ENCODE data around the gene DGUOK.
"Not testable (repeated sequence)": the region's sequence is repeated elsewhere in the genome, so short reads cannot be mapped to it uniquely, and the experiment has no call there.

DGUOK gene

GRCh38 chr2:73921581-73921980 is 5.1 kb upstream of the DGUOK start:
- DNase-seq (ENCODE audit: low spot score) = no peak

DNA sequence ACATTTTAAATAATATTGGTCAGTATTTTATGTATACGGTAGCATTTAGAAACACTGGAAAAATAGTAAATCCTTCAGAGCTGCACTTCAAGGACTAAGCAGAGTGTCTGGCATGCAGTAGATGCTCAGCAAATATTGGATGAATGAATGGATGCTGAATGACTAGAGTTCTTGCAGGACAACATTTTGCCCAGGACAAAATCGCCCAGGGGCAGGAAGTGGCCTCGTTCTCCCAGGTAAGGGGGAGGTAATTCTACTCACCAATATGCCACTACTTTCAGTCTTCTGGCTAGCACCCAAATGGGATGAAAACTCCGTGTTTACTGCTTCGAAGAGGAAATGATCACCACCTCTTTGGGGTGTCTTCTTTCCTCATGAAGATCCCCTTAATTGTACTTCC is 4.0 kb upstream of the DGUOK start:
- no peak for DNase-seq (ENCODE audit: low spot score)

DNA sequence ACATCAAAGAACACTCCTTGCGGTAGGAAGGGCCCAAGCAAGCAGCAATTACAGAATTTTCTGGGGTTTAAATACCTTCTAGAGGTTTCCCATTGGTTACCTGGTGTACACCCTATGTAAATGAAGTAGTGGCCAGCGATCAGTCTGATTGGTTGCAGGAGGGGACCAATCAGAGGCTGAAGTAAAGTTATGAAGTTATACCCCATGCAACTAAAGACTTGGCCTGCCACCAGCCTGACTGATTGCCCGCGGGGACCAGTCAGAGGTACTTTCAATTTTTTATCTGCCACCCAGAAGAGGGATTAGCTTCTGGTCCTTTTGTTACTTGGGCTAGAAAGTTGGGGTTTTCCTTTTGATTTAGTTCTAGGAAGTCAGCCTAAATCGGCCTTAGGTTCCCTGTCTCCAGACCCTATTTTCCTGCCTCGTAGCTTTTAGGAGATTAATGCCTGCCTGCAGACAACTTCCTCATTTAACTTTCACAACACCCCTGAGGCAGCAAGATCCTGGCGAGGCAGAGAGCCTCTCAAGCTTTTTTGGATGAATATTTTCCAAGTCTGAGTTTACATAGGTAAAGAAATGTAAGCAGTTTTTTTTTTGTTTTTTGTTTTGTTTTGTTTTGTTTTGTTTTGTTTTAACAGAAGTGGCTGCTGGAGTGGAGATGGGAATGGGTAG is 1.5 kb upstream of the DGUOK start:
- DNase-seq (ENCODE audit: low spot score) = no peak

DNA sequence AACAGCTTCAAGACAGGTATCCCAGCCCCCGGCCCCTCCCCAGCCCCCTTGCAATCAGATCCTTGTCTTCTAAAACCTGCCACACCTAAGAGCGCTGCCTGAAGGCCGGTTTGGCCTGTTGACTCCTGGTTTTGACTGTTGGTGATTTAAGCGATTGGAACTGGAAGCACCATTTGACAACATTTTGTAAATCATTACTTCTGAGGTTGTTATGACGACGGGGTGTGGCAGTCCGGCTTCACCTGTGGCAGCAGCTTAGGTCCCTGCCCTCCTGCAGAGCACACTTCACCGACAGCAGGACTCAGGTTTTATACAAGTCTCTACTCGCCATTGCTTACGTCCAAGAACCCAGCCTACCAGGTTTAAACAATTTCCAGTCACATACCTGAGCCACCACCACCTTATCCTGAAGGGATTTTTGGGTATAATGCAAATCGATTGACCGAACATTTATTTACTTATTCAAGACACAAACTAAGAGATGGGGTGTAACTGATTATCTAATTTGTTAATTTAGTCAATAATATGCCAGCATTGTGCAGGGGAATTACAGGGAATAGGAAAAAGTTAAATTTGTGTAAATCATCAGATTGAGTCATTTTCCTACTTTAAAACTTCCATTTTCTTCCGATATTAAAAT is 707 bp upstream of the DGUOK start:
- DNase-seq (ENCODE audit: low spot score) = no peak

DNA sequence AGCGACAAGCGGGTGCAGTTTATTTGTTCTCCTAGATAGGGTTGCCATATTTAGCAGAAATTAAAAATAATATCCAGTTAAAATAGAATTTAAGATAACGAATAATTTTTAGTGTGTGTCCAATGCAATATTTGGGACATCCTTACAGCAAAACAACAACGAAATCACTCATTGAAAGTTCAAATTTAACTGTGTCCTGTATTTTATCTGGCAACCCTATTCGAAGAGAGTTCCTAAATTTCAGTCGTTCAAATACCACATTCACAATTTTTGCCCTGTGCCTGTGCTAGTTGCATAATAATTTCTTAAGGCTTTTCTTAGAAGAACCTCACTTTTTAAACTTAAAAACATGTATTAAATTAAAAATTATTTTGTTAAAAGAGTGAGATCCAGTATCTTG is 664 bp downstream of the DGUOK start:
- DNase-seq (ENCODE audit: low spot score) = no peak

- DNase-seq (ENCODE audit: low spot score) = no peak
Measured at GRCh38 chr2:73928963-73929347, 2.3 kb downstream of the DGUOK start.

DNA sequence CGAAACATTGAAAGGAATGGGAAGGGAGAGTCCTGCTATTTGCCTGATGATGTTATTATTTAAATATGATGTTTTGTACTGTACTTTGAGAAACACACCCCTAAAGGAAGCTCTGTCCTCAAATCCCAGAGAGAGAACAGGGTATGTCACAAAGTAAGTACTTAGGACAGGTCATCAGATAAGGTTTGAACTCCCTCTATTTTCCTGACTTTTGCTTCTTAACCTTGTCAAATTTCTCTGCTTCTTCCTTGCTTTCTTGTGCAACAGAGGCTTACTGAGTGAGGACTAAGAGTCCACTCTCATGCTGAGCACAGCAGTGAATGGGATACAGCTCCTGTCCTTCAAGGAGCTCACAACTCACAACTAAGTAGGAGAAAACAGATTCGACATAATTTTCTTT is 3.7 kb downstream of the DGUOK start:
- no peak for DNase-seq (ENCODE audit: low spot score)

GRCh38 chr2:73931531-73932500 is 5.1 kb downstream of the DGUOK start:
- DNase-seq (ENCODE audit: low spot score) = peak; percentile 32

- DNase-seq (ENCODE audit: low spot score) = no peak
Measured at GRCh38 chr2:73933194-73933593, 6.5 kb downstream of the DGUOK start.

DNA sequence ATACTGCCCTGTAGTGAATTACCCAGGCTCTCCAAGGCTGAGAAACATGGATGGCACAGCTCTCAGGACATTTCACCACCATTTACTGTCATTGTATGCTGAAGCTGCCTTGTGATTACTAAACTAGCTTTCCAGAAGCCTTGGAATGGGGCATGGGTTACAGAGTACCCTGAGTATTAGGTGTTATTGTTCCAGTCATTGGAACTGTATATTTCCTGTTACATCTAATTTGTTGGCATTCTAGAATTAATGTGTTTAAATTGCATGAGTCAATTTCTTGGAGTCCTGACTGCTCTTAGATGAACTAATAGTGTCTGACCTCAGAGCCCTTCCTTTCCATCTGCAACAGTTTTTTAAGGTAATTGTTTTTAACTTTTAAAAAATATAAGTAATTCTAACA is 9.0 kb downstream of the DGUOK start:
- DNase-seq (ENCODE audit: low spot score) = no peak

DNA sequence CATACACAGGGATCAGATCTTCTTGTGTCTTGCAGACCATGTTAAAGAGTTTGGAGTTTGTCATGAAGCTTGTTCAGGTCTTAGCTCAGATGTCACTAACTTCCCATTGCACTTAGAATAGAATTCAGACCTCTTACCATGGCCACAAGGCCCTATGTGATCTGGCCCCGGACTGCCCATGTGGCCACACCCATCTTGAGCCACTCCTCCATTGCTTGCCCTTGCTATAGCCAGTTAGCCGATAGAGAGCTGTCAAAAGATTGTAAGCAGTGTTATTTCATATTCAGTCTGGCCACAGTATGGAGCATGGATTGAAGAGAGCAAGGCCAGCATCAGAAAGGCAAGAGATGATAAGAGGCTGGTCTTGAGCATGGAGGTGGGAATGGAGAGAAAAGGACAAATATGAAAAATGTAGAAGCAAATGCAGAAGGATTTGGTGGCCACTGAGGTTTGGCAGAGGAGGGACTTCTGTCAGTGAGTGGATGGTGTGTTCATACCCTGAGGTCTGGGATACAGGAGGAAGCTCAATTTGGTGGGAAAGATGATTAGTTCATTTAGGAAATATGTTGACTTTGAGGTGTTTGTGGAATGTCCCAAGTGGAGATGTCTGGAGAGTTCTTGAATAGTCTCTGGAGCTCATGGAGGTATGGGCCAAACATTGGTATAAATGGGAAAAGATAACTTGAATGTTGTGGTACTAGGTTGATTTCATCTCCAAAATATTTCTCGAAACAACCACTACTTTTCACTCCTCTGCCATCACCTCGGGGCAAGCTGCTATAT is 10.6 kb downstream of the DGUOK start:
- DNase-seq (ENCODE audit: low spot score) = no peak

GRCh38 chr2:73937899-73938298 is 11.2 kb downstream of the DGUOK start:
- DNase-seq (ENCODE audit: low spot score) = no peak

DNA sequence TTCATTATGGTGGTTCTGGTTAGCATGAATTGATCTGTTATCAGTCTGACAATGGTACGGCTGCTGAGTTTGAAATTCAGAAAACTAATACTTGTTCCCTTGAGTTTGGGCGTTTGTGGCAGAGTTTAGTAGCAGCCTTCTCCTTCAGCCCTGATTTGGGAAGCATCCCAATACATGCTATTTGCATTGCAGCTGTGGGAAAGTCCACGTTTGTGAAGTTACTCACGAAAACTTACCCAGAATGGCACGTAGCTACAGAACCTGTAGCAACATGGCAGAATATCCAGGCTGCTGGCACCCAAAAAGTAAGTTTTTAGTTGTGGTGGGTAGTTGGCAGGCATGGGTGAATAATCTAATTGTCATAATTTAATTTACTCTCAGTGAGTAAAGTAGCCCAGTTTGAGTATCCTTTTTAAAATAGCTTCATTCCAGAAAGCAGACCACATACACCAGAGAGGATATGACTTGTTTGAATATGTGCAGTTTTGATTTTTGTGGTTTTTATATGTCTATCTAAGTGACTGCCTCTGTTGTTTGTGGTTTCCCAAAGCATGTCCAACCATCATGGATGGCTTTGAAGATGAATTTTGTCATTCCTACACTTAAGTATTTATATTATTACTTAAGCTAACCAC is 12.2 kb downstream of the DGUOK start:
- no peak for DNase-seq (ENCODE audit: low spot score)

DNA sequence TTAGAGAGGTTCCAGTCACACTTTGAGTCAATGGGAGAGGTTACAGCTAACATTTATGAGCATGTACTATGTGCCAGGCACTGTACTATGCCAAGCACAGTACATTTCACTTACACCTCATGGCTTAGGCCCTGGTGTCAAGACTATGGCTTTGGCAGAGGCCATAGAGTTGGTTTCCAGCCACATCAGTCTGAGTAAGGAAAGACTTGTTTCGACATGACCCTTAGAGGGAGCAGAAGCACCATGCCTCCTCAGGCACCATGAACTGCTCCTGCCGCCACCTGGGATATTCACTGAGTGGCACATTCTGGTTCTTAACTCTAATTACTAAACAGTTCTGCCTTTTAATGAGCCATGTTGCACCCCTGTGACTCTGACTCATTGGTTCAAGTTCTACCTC is 12.7 kb downstream of the DGUOK start:
- DNase-seq (ENCODE audit: low spot score) = no peak

GRCh38 chr2:73940066-73940465 is 13.4 kb downstream of the DGUOK start:
- DNase-seq (ENCODE audit: low spot score) = not testable (repeated sequence)

- no peak for DNase-seq (ENCODE audit: low spot score)
Measured at GRCh38 chr2:73942664-73943063, 16.0 kb downstream of the DGUOK start.

DNA sequence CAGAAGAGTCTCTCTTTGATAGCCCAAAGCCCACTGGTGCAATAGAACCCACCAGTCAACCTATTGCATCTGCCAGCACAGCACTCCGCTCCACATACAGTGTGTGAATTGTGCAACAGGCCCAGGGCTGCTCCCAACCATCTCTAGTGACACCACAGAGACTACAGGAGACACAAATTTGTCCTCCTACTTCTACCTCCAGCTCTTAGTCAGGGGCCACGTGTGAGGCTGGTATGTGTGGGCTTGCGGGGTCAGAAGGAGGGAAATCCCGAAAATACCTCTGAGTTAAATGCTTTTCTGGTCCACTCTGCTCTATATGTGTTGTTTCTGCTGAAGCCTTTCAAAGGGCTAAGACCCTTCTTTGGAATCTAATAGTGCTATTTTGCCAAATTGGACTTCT is 18.0 kb downstream of the DGUOK start:
- DNase-seq (ENCODE audit: low spot score) = no peak

DNA sequence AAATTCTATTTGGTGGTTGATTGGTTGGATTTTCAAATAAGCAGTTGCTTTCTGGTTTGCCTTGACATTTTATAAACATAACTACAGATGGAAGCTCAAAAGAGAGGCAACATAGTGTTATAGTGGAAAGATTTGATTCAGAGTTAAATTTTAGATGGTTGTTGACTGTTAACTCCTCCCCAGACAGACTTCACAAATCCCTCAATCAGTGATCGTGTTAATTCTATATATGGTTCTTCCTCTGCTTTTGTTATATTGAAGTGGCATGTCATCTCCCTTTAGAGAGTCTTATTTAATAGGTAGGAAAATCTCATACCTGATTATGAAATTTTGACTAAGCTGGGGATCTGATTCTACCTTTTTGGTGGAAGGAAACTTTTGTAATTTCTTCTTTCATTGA is 19.5 kb downstream of the DGUOK start:
- DNase-seq (ENCODE audit: low spot score) = no peak

DNA sequence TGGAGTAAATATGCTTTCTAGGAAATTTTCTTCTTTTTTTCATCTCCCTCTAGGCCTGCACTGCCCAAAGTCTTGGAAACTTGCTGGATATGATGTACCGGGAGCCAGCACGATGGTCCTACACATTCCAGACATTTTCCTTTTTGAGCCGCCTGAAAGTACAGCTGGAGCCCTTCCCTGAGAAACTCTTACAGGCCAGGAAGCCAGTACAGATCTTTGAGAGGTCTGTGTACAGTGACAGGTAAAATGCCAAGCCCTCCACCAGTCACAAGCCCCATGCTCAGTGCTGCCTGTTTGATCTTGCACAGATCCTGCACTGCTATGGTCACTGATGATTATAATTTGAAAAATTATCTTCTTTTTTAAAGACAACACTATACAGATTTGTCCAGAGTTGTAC is 20.0 kb downstream of the DGUOK start:
- DNase-seq (ENCODE audit: low spot score) = no peak

DNA sequence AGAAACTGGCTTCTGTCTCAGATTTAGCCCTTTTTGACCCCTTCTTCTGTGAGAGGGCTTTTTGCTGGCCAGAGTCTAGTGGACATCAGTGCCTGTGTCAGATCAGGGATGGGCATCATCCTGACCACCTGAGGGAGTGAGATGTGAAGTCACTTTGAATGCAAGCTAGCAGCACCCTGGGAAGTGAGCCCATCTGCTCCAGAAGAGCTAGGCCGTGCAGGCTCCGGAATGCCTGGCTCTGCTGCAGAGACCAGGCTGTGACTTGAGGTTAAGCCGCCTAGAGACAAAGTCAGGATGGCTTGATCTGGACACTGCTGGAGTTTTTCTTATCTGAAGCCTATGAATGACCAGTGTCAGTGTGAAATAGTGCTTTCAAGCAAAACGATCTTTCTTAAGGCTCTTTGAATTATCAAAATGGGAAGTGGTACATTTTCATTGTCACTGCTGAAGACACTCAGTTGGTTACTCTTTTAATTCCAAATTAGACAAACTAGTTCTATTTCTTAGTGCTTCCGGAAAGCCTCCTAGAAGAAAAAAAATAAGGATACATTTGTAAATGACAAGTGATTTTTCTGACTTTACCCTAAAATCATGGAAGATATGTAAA is 20.8 kb downstream of the DGUOK start:
- DNase-seq (ENCODE audit: low spot score) = no peak

GRCh38 chr2:73949802-73950201 is 23.1 kb downstream of the DGUOK start:
- DNase-seq (ENCODE audit: low spot score) = no peak
